Right lobe of liver (tissue), 4 donors: Measurements from ENCODE around the gene BRD3OS.

Experiments
- CTCF ChIP-seq, 4 donors: fragments of 200-600 bp in 3 of 4; fragments of 450-650 bp in 1 of 4; IDR thresholded peaks; one replicate each; pipeline versions ENCODE4 v1.5.1 to v1.8.0; 2016 to 2022; ENCODE audit warnings: antibody characterized with exemption in 4 of 4, mild to moderate bottlenecking in 2 of 4
- POLR2A ChIP-seq: fragments of 450-650 bp; IDR thresholded peaks from one replicate; pipeline ENCODE4 v1.6.1; 2017; ENCODE audit warnings: antibody characterized with exemption, mild to moderate bottlenecking
- donor health status: DM: no; HTN: no; CAD: no.
- donor health status: DM: no; HTN: no; CAD: no.
- donor health status: DM: no; HTN: yes; CAD: no.

GRCh38 chr9:134061019-134061687 lies 35.9 kb downstream of the BRD3OS start:
- TF ChIP-seq CTCF (IDR thresholded peaks at IDR 0.05) (no peak), POLR2A (no peak)
